GM18868 (cell line): ENCODE results near the gene NUFIP1.
"Not testable (repeated sequence)": the region's sequence is repeated elsewhere in the genome, so short reads cannot be mapped to it uniquely, and the experiment has no call there.

ENCODE experiments used
- ATAC-seq: cut with Tn5 transposase; IDR thresholded peaks from one replicate; pipeline ENCODE4 v1.9.1; 2021; ENCODE audit warnings: mild to moderate bottlenecking, moderate library complexity; ENCODE audit not compliant: unreplicated experiment

Gene NUFIP1

GRCh38 chr13:44971656-44972595 is 17.3 kb downstream of the NUFIP1 start:
- ATAC-seq = no peak

- no peak for ATAC-seq
Observed at GRCh38 chr13:44969551-44970484, 19.5 kb downstream of the NUFIP1 start.

GRCh38 chr13:44968434-44968815 is 20.8 kb downstream of the NUFIP1 start:
- no peak for ATAC-seq

- no peak for ATAC-seq
Observed at GRCh38 chr13:44967704-44968433, 21.4 kb downstream of the NUFIP1 start.

- no peak for ATAC-seq
Observed at GRCh38 chr13:44961997-44962396, 27.3 kb downstream of the NUFIP1 start.

- ATAC-seq = no peak
Observed at GRCh38 chr13:44955406-44955805, 33.9 kb downstream of the NUFIP1 start.

- no peak for ATAC-seq
Observed at GRCh38 chr13:44954224-44954623, 35.0 kb downstream of the NUFIP1 start.

GRCh38 chr13:44952671-44953070 is 36.6 kb downstream of the NUFIP1 start:
- ATAC-seq = no peak

GRCh38 chr13:44951184-44951583 is 38.1 kb downstream of the NUFIP1 start:
- ATAC-seq = no peak

GRCh38 chr13:44943411-44943810 is 45.9 kb downstream of the NUFIP1 start:
- ATAC-seq = not testable (repeated sequence)

- ATAC-seq = no peak
Observed at GRCh38 chr13:44938854-44939253, 50.4 kb downstream of the NUFIP1 start.

- no peak for ATAC-seq
Observed at GRCh38 chr13:44936246-44936645, 53.0 kb downstream of the NUFIP1 start.

GRCh38 chr13:44934724-44935123 is 54.5 kb downstream of the NUFIP1 start:
- peak; percentile 50 for ATAC-seq

- no peak for ATAC-seq
Observed at GRCh38 chr13:44932850-44933251, 56.4 kb downstream of the NUFIP1 start.

- no peak for ATAC-seq
Observed at GRCh38 chr13:44932171-44932849, 57.0 kb downstream of the NUFIP1 start.

GRCh38 chr13:44930963-44931623 is 58.2 kb downstream of the NUFIP1 start:
- no peak for ATAC-seq

GRCh38 chr13:44930280-44930679 is 59.0 kb downstream of the NUFIP1 start:
- no peak for ATAC-seq

- no peak for ATAC-seq
Observed at GRCh38 chr13:44929692-44930091, 59.6 kb downstream of the NUFIP1 start.

GRCh38 chr13:44927968-44928367 is 61.3 kb downstream of the NUFIP1 start:
- ATAC-seq = no peak
